Measurements from ENCODE around the gene ANKRD24.

Gene ANKRD24

DNA sequence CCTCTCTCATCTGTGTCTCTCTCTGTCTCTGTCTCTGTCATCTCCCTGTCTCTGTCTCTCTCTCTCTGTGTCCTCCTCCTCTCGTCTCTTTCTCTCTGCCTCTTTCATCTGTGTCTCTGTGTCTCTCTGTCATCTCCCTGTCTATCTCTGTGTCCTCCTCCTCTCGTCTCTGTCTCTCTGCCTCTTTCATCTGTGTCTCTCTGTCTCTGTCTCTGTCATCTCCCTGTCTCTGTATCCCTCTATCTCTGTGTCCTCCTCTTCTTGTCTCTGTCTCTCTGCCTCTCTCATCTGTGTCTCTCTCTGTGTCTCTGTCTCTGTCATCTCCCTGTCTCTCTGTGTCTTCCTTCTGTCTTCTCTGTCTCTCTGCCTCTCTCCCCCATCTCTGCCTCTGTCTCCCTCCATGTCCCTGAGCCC lies 46.3 kb downstream of the ANKRD24 start:
- POLR2A ChIA-PET, result no interaction called here
- Histone ChIP-seq H3K27ac (ENCODE audit: extremely low read depth, low read depth, low read length) (no peak overlapping the region), H3K4me3 (ENCODE audit: low read depth, low read length) (no peak overlapping the region), H3K9me3 (ENCODE audit: control insufficient read depth, insufficient read depth, low read depth, low read length) (no peaks in the 10 kb centered on the region), H3K36me3 (ENCODE audit: control insufficient read depth in 2 of 2, insufficient read depth in 1 of 2, low read length in 2 of 2) (no peaks in the 10 kb centered on the region), H3K4me1 (ENCODE audit: control insufficient read depth, insufficient read depth, low read length) (no peaks in the 10 kb centered on the region)
- CTCF ChIA-PET, result no interaction called here
- TF ChIP-seq ZNF510 (tag by site-specific recombination; IDR thresholded peaks at IDR 0.05; ENCODE audit: insufficient replicate concordance) (no peak), ZBTB1 (tag by site-specific recombination; IDR thresholded peaks at IDR 0.05) (no peak), KLF8 (tag by site-specific recombination; IDR thresholded peaks at IDR 0.05) (no peak), ZSCAN30 (tag by site-specific recombination; IDR thresholded peaks at IDR 0.05) (no peak), SP3 (tag by site-specific recombination; IDR thresholded peaks at IDR 0.05) (no peak), ZFP69B (tag by site-specific recombination; IDR thresholded peaks at IDR 0.05) (no peak), ZNF514 (tag by site-specific recombination; IDR thresholded peaks at IDR 0.05) (peak; percentile 86; the same call in 1 of the 2 replicates), ZNF600 (tag by site-specific recombination; IDR thresholded peaks at IDR 0.05) (no peak), ZFP41 (tag by site-specific recombination; IDR thresholded peaks at IDR 0.05; ENCODE audit: borderline replicate concordance) (no peak), ZNF48 (tag by site-specific recombination; IDR thresholded peaks at IDR 0.05) (0 out of 2 replicates have a peak, but pooled peaks have one; percentile 83), ZNF585B (tag by site-specific recombination; IDR thresholded peaks at IDR 0.05) (no peak), ZEB2 (tag by site-specific recombination; IDR thresholded peaks at IDR 0.05) (no peak), ZBTB17 (tag by site-specific recombination; IDR thresholded peaks at IDR 0.05) (peak; percentile 36; the same call in 1 of the 2 replicates), ZNF248 (tag by site-specific recombination; IDR thresholded peaks at IDR 0.05) (no peak), PRDM1 (tag by site-specific recombination; IDR thresholded peaks at IDR 0.05) (no peak), ZNF626 (tag by site-specific recombination; IDR thresholded peaks at IDR 0.05) (no peak), ZNF157 (tag by site-specific recombination; IDR thresholded peaks at IDR 0.05) (no peak), ZIC2 (tag by site-specific recombination; IDR thresholded peaks at IDR 0.05) (no peak), BCL11A (tag by site-specific recombination; IDR thresholded peaks at IDR 0.05; ENCODE audit: low read depth) (no peak), ZXDB (tag by site-specific recombination; IDR thresholded peaks at IDR 0.05) (0 out of 2 replicates have a peak, but pooled peaks have one; percentile 58), ZNF521 (tag by site-specific recombination; IDR thresholded peaks at IDR 0.05) (no peak), ZNF175 (tag by site-specific recombination; IDR thresholded peaks at IDR 0.05) (0 out of 2 replicates have a peak, but pooled peaks have one; percentile 52), ZNF660 (tag by site-specific recombination; IDR thresholded peaks at IDR 0.05) (no peak), ZNF146 (tag by site-specific recombination; IDR thresholded peaks at IDR 0.05) (0 out of 2 replicates have a peak, but pooled peaks have one; percentile 24), ZNF202 (tag by site-specific recombination; IDR thresholded peaks at IDR 0.05; ENCODE audit: borderline replicate concordance) (peak; percentile 36; the same call in 1 of the 2 replicates), ZNF549 (tag by site-specific recombination; IDR thresholded peaks at IDR 0.05) (no peak), ZNF830 (tag by site-specific recombination; IDR thresholded peaks at IDR 0.05; ENCODE audit: low read depth) (no peak)
- TF ChIP-seq, protein P1, sequence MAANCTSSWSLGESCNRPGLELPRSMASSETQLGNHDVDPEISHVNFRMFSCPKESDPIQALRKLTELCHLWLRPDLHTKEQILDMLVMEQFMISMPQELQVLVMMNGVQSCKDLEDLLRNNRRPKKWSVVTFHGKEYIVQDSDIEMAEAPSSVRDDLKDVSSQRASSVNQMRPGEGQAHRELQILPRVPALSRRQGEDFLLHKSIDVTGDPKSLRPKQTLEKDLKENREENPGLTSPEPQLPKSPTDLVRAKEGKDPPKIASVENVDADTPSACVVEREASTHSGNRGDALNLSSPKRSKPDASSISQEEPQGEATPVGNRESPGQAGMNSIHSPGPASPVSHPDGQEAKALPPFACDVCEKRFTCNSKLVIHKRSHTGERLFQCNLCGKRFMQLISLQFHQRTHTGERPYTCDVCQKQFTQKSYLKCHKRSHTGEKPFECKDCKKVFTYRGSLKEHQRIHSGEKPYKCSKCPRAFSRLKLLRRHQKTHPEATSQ (tag by site-specific recombination; IDR thresholded peaks at IDR 0.05), result 0 out of 2 replicates have a peak, but pooled peaks have one; percentile 16
- TF ChIP-seq, protein P2, sequence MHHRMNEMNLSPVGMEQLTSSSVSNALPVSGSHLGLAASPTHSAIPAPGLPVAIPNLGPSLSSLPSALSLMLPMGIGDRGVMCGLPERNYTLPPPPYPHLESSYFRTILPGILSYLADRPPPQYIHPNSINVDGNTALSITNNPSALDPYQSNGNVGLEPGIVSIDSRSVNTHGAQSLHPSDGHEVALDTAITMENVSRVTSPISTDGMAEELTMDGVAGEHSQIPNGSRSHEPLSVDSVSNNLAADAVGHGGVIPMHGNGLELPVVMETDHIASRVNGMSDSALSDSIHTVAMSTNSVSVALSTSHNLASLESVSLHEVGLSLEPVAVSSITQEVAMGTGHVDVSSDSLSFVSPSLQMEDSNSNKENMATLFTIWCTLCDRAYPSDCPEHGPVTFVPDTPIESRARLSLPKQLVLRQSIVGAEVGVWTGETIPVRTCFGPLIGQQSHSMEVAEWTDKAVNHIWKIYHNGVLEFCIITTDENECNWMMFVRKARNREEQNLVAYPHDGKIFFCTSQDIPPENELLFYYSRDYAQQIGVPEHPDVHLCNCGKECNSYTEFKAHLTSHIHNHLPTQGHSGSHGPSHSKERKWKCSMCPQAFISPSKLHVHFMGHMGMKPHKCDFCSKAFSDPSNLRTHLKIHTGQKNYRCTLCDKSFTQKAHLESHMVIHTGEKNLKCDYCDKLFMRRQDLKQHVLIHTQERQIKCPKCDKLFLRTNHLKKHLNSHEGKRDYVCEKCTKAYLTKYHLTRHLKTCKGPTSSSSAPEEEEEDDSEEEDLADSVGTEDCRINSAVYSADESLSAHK (tag by site-specific recombination; IDR thresholded peaks at IDR 0.05), result no peak
- TF ChIP-seq, protein P3, sequence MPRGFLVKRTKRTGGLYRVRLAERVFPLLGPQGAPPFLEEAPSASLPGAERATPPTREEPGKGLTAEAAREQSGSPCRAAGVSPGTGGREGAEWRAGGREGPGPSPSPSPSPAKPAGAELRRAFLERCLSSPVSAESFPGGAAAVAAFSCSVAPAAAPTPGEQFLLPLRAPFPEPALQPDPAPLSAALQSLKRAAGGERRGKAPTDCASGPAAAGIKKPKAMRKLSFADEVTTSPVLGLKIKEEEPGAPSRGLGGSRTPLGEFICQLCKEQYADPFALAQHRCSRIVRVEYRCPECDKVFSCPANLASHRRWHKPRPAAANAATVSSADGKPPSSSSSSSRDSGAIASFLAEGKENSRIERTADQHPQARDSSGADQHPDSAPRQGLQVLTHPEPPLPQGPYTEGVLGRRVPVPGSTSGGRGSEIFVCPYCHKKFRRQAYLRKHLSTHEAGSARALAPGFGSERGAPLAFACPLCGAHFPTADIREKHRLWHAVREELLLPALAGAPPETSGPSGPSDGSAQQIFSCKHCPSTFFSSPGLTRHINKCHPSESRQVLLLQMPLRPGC (tag by site-specific recombination; IDR thresholded peaks at IDR 0.05), result peak; percentile 8; the same call in 1 of the 2 replicates
- TF ChIP-seq, protein P4, sequence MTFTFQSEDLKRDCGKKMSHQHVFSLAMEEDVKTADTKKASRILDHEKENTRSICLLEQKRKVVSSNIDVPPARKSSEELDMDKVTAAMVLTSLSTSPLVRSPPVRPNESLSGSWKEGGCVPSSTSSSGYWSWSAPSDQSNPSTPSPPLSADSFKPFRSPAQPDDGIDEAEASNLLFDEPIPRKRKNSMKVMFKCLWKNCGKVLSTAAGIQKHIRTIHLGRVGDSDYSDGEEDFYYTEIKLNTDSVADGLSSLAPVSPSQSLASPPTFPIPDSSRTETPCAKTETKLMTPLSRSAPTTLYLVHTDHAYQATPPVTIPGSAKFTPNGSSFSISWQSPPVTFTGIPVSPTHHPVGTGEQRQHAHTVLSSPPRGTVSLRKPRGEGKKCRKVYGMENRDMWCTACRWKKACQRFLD (tag by site-specific recombination; IDR thresholded peaks at IDR 0.05), result no peak
- TF ChIP-seq, protein P5, sequence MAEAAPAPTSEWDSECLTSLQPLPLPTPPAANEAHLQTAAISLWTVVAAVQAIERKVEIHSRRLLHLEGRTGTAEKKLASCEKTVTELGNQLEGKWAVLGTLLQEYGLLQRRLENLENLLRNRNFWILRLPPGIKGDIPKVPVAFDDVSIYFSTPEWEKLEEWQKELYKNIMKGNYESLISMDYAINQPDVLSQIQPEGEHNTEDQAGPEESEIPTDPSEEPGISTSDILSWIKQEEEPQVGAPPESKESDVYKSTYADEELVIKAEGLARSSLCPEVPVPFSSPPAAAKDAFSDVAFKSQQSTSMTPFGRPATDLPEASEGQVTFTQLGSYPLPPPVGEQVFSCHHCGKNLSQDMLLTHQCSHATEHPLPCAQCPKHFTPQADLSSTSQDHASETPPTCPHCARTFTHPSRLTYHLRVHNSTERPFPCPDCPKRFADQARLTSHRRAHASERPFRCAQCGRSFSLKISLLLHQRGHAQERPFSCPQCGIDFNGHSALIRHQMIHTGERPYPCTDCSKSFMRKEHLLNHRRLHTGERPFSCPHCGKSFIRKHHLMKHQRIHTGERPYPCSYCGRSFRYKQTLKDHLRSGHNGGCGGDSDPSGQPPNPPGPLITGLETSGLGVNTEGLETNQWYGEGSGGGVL (tag by site-specific recombination; IDR thresholded peaks at IDR 0.05), result peak; percentile 38; the same call in 1 of the 2 replicates
